Stomach (tissue), 4 donors: ENCODE data around the gene CXCR6.

Source experiments
- CTCF ChIP-seq, 7 experiments: fragments of 450-650 bp in 4 of 7; fragments of 200-600 bp in 3 of 7; sonication (generic) in 3 of 7; IDR thresholded peaks; one replicate each; pipeline ENCODE4 v1.5.1; 2016 to 2019; ENCODE audit warnings: antibody characterized with exemption in 7 of 7, control low read depth in 2 of 7, mild to moderate bottlenecking in 1 of 7
- EP300 ChIP-seq: sonication (generic); formaldehyde crosslinking; IDR thresholded peaks from one replicate; pipeline ENCODE4 v1.6.1; 2017; ENCODE audit warnings: antibody characterized with exemption
- POLR2A ChIP-seq, 4 donors: fragments of 450-650 bp; IDR thresholded peaks; one replicate each; pipeline ENCODE4 v1.6.1; 2016; ENCODE audit warnings: antibody characterized with exemption in 4 of 4, control low read depth in 2 of 4, mild to moderate bottlenecking in 1 of 4, moderate library complexity in 1 of 4
- POLR2AphosphoS5 ChIP-seq, 3 donors: sonication (generic); formaldehyde crosslinking; IDR thresholded peaks; one replicate each; pipeline ENCODE4 v1.6.1; 2016; ENCODE audit warnings: antibody characterized with exemption in 3 of 3

GRCh38 chr3:45944830-45945620, 1.8 kb downstream of the CXCR6 start:
- TF ChIP-seq POLR2A (IDR thresholded peaks at IDR 0.05) (no peak), POLR2AphosphoS5 (IDR thresholded peaks at IDR 0.05) (peak in 2 of 3 donors; percentile 29 to 34), CTCF (IDR thresholded peaks at IDR 0.05) (no peak), EP300 (no peak)
